Limb (tissue), 2 donors: ENCODE measurements around the gene STK33.
"Not testable (repeated sequence)": the region's sequence is repeated elsewhere in the genome, so short reads cannot be mapped to it uniquely, and the experiment has no call there.

Source experiments
- DNase-seq, 2 donors: peaks; one replicate each; pipeline ENCODE4 v3.0.0-alpha.2; 2016; ENCODE audit errors: extremely low spot score in 2 of 2

STK33 gene

GRCh38 chr11:8544807-8545206 is 49.2 kb downstream of the STK33 start:
- no peak for DNase-seq

DNA sequence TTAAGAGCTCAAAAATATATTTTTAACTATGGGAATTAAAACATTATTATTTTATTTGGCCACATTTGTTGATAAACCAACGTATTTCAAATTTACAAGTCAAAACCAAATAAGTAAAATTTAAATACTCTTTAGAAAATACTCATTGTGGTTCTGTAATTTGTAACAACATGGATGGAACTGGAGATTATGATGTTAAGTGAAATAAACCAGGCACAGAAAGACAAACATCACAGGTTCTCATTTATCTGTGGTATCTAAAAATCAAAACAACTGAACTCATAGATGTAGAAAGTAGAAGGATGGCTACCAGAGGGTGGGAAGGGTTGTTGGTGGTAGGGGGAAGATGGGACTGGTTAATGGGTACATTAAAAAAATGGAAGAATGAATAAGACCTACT is 50.8 kb downstream of the STK33 start:
- no peak for DNase-seq

GRCh38 chr11:8541448-8541847 is 52.6 kb downstream of the STK33 start:
- no peak for DNase-seq

DNA sequence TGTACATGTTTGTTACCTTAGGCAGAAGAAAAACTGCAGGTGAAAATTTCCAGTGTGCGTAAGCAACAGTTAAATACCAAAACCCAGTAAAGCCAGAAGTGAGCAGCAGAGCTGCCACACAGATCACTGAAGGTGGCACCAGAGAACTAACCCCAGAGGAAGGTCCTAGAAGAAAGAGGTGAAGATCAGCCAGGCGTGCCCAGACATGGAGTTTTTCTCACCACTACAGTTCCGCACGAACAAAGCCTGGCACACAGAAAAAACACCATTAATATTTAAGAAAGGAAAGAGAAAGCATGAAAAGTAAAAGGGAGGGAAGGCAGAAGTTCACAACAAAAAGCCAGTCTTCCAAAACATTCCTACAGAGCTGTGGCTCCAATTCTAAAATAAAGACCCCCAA is 60.7 kb downstream of the STK33 start:
- DNase-seq: no peak

DNA sequence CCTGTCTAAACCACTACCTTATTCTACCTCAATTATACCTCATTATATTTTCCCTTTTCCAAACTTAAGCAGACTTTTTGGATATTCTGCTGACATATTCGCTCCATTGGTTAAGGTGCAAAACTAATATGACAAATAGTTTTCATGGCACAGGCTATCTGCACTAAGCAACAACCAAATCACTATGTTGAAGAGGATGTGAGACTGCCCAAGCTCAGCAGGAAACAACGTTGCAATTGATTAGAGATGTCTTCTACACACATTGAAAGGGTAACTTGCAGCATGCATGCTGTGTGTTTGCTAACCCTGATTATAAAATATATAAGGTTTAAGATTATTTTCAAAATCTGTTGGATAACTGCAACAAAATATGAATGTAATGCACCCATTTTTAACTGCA is 61.6 kb downstream of the STK33 start:
- no peak for DNase-seq

DNA sequence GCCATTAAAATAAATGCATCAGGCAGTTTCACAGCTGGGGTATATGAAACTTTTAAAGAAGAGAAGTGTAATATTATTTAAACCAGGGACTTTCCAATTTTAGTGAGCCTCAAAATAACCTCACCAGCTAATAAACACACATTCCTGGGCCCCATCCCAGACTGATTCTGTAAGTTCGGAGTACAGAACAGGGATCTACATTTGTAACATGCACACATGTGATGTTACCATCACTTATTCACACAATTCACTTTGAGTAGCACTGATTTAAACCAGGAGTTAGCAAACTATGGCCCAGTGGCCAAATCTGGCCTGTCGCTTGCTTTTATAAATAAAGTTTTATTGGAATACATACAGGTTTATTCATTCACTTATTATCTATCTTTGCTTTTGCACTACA is 62.0 kb downstream of the STK33 start:
- DNase-seq: no peak

DNA sequence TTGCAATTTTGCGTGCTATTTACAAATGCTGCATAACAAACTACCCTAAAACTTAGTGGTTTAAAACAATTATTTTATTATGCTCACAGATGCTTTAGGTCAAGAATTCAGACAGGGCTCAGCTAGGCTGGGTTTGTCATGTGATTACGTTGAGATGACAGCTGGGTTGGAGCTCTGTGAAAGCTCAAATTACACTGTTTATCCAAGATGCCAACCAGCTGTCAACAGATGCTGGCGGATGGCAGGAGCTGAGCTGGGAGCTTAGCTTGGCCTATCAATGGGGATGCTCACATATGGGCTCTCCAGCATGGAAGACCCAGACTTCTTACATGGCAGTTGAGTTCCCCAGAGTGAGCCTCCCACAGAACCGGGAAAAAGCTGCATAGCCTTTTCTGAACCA is 62.7 kb downstream of the STK33 start:
- DNase-seq: peak; percentile 45 to 80

GRCh38 chr11:8527939-8528338 is 66.1 kb downstream of the STK33 start:
- DNase-seq: no peak

- no peak for DNase-seq
Observed at GRCh38 chr11:8523396-8523795, 70.6 kb downstream of the STK33 start.

- no peak for DNase-seq
Observed at GRCh38 chr11:8512547-8512946, 81.5 kb downstream of the STK33 start.

- DNase-seq: no peak
Observed at GRCh38 chr11:8503910-8504364, 90.1 kb downstream of the STK33 start.

DNA sequence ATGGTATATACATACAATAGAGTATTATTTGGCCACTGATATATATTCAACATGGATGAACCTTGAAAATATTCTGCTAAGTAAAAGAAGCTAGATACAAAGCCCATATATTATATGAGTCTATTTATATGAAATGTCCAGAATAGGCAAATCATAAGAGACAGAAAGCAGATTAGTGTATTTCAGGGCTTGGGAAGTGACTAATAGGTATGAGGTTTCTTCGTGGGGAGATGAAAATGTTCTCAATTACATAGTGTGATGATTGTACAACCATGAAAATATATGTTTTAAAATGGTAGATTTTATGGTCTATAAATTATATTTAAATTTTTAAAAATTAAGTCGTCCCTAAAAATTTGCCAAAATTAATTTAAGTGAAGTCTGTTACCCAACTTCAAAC is 92.2 kb downstream of the STK33 start:
- DNase-seq: no peak

- DNase-seq: no peak
Observed at GRCh38 chr11:8488395-8488794, 105.6 kb downstream of the STK33 start.

DNA sequence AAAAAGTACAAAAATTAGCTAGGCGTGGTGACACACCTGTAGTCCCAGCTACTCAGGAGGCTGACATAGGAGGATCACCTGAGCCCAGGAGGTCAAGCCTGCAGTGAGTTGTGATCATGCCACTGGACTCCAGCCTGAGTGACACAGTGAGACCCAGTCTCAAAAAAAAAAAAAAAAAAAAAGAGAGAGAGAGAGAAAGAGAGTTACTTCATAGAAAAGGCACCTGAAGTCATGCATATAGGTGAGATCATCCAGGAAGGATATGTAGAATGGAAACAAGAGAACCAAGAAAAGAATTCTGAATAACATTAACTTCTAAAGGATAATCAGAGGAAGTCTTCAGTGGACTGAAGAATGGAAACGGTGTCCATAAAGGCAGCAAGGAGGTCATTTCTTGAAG is 106.8 kb downstream of the STK33 start:
- DNase-seq: no peak

DNA sequence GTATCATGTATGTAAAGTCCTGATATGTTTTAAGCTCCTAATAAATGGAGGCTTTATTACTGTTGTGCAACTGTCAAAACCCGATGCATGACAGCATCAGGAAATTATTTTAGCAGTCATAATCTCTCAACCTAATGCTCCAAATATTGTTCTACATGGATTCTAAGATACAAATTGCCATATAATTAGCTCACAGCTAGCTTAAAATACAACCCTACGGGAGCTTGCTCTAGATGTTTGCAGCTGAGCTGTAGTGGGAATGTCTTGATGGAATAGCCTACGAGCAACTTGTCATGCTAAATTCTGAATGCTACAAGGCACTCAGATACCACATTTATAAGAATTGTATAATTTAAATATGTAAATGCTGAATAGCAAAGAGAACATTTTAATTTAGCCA is 109.8 kb downstream of the STK33 start:
- DNase-seq: no peak

GRCh38 chr11:8480858-8481257 is 113.2 kb downstream of the STK33 start:
- DNase-seq: no peak

DNA sequence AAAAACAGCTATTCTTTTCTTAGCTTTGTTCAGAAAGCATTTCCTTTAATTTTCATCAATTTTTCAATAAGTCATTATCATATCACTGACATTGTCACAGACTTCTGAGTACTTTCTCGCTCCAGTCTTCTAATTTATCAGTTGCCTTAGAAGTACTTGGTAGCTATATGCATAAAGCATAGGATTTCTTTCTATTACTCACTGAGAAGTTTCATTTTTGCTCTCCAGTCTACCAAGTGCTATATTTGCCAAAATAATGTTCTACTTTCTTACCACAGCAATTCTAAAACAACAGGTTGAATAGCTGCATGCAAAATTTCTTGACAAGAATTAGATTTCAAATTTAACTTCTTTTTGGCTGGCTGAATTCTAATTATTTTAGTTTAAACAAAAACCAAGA is 116.3 kb downstream of the STK33 start:
- no peak for DNase-seq

DNA sequence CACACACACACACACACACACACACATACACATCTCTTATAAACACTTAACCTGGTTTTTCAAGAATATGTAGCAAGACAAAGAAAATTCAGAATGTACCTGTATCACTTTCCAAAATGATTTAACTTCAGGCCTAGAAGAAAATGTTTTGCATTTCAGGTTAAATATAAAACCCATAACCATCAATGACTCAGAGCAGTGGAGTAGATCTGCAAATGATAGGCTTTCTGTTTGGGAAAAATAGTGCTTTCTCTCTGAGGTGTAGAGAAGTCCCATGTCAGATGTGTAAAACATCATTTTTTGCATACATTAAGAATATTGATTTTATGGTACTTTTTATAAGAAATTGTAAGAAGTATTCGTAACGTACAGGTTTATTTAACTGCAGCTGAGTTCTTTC is 116.9 kb downstream of the STK33 start:
- DNase-seq: no peak

GRCh38 chr11:8467806-8468205 is 126.2 kb downstream of the STK33 start:
- DNase-seq: not testable (repeated sequence)

DNA sequence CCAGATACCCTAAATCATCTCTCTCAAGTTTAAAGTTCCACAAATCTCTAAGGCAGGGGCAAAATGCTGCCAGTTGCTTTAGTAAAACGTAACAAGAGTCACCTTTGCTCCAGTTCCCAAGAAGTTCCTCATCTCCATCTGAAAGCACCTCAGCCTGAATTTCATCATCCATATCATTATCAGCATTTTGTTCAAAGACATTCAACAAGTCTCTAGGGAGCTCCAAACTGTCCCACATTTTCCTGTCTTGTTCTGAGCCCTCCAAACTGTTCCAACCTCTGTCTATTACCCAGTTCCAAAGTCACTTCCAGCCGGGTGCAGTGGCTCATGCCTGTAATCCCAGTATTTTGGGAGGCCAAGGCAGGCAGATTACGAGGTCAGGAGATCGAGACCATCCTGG is 126.7 kb downstream of the STK33 start:
- not testable (repeated sequence) for DNase-seq

GRCh38 chr11:8466884-8467283 is 127.1 kb downstream of the STK33 start:
- not testable (repeated sequence) for DNase-seq

DNA sequence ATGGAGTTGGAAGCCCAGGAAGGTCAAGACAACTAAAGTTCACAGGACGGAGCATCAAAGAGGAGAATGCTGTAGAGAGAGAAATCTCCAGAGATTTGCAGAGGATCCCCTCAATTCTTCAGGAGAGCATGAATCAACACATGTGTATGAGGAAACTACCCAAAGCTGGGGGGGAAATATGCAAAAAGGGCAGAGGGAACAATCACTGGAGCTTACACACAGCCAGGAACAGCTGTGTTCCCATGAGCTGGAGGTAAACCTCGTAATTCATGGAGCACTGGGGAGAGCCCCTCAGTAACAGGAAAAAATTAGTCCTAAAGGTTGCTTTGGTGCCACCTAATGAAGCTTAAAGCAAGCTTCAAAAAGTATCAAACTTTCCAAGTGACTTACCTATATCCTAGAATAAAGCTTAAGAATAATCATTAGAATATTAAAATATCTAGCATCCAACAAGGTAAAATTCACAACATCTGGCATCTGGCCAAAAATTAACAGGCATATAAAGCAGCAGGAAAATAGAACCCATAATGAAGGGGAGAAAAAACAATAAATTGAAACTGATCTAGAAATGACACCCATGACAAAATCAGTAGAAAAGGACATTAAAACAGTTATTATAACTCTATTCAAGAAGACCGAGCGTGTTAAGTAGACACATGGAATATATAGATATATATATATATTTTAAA is 134.2 kb downstream of the STK33 start:
- DNase-seq: no peak

GRCh38 chr11:8442301-8442700 is 151.7 kb downstream of the STK33 start:
- no peak for DNase-seq

- no peak for DNase-seq
Observed at GRCh38 chr11:8440649-8441048, 153.4 kb downstream of the STK33 start.
